ENCODE data around the gene CDC42BPB.

Gene CDC42BPB

DNA sequence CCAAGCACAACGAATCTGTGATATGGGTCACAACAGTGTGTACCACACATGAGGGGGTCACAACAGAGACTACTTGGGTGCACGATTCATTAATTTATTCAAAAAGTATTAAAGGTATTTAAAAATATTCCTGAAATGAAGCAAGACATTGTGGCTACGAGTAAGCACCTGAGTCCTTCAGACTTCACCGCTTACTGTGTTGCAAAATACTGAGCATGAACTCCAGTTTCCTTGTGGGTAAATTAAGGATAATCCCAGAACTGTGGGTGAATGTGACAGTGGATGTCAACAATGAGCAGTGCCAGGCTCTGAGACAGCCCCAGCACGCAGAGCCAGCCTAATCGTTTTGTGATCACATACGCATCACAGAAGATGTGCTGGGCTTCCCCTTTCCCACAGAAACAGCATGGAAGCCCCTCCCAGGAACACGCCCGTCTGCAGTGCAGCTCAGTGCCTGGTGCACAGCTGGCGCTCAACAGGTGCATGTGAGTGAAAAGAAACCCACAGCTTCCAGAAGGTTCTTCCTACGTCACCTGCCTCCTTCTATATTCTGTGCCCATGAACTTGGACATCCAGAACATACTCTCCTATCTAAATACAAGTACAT, 29.1 kb downstream of the CDC42BPB start:
- Histone ChIP-seq H3K9me3 (ENCODE audit: control insufficient read depth, insufficient read depth, low read depth, low read length) (no peaks in the 10 kb centered on the region), H3K27ac (ENCODE audit: extremely low read depth, low read depth, low read length) (no peak overlapping the region), H3K4me1 (ENCODE audit: control insufficient read depth, insufficient read depth, low read length) (peaks cover 31% of the 10 kb centered on the region), H3K4me3 (ENCODE audit: low read depth, low read length) (no peak overlapping the region), H3K36me3 (ENCODE audit: control insufficient read depth in 2 of 2, insufficient read depth in 1 of 2, low read length in 2 of 2) (no peaks in the 10 kb centered on the region; a peak in 1 of 3 replicates)
- TF ChIP-seq ZBTB10 (tag by site-specific recombination; IDR thresholded peaks at IDR 0.05) (no peak), KLF16 (tag by site-specific recombination; IDR thresholded peaks at IDR 0.05) (no peak), ZNF146 (tag by site-specific recombination; IDR thresholded peaks at IDR 0.05) (no peak), KLF1 (tag by site-specific recombination; IDR thresholded peaks at IDR 0.05) (peak; percentile 62), ZNF639 (tag by site-specific recombination; IDR thresholded peaks at IDR 0.05) (no peak), SP7 (tag by site-specific recombination; IDR thresholded peaks at IDR 0.05) (no peak), SCRT1 (tag by site-specific recombination; IDR thresholded peaks at IDR 0.05; ENCODE audit: borderline replicate concordance) (peak; percentile 79), ZNF555 (tag by site-specific recombination; conservative IDR thresholded peaks at IDR 0.05) (no peak), ZNF391 (tag by site-specific recombination; IDR thresholded peaks at IDR 0.05; ENCODE audit: borderline replicate concordance, low read depth) (no peak), KLF7 (tag by site-specific recombination; IDR thresholded peaks at IDR 0.05; ENCODE audit: borderline replicate concordance) (no peak), HOXC10 (CRISPR knock-in tag; IDR thresholded peaks at IDR 0.05) (no peak), ZNF624 (tag by site-specific recombination; IDR thresholded peaks at IDR 0.05) (no peak), ZNF544 (tag by site-specific recombination; IDR thresholded peaks at IDR 0.05) (no peak), ZNF221 (tag by site-specific recombination; IDR thresholded peaks at IDR 0.05; ENCODE audit: borderline replicate concordance) (no peak), SCRT2 (tag by site-specific recombination; IDR thresholded peaks at IDR 0.05) (peak; percentile 89), ZNF133 (tag by site-specific recombination; IDR thresholded peaks at IDR 0.05) (no peak)
- CTCF ChIA-PET: no interaction called here
- POLR2A ChIA-PET: no interaction called here

- no peak overlapping the region for H3K4me3 ChIP-seq (ENCODE audit: low read depth, low read length)
- POLR2A ChIA-PET: no interaction called here
- TF ChIP-seq ZNF843 (tag by site-specific recombination; IDR thresholded peaks at IDR 0.05): no peak
- TF ChIP-seq ZNF677 (tag by site-specific recombination; IDR thresholded peaks at IDR 0.05): 0 out of 2 replicates have a peak, but pooled peaks have one; percentile 13
- 0 out of 2 replicates have a peak, but pooled peaks have one; percentile 40 for TF ChIP-seq ZNF10 (tag by site-specific recombination; IDR thresholded peaks at IDR 0.05)
- TF ChIP-seq ZXDB (tag by site-specific recombination; IDR thresholded peaks at IDR 0.05): no peak
- TF ChIP-seq SCRT1 (tag by site-specific recombination; IDR thresholded peaks at IDR 0.05; ENCODE audit: borderline replicate concordance): no peak
- no peak for TF ChIP-seq ZNF140 (tag by site-specific recombination; IDR thresholded peaks at IDR 0.05)
- H3K27ac ChIP-seq (ENCODE audit: extremely low read depth, low read depth, low read length): no peak overlapping the region
- H3K36me3 ChIP-seq (ENCODE audit: control insufficient read depth in 2 of 2, insufficient read depth in 1 of 2, low read length in 2 of 2): no peaks in the 10 kb centered on the region; a peak in 1 of 3 replicates
- H3K4me1 ChIP-seq (ENCODE audit: control insufficient read depth, insufficient read depth, low read length): peaks cover 37% of the 10 kb centered on the region
- no peaks in the 10 kb centered on the region for H3K9me3 ChIP-seq (ENCODE audit: control insufficient read depth, insufficient read depth, low read depth, low read length)
- CTCF ChIA-PET: interaction anchor here (0.9 kb wide), 1 partner anchor 52 kb away, joined by 3 read pairs; no protein-coding TSS in a partner anchor
Measured at GRCh38 chr14:103027451-103027850, 29.9 kb downstream of the CDC42BPB start.
